Loucy (cell line): ENCODE results near the gene LRRC57.

ENCODE experiments used
- EZH2phosphoT487 ChIP-seq: fragments of 200-600 bp; IDR thresholded peaks from 2 replicates; pipeline ENCODE4 v1.6.1; 2018; ENCODE audit warnings: antibody characterized with exemption, mild to moderate bottlenecking, moderate library complexity, borderline replicate concordance
- TF ChIP-seq, protein P1 (sequence below): fragments of 200-600 bp; sonication (generic); conservative IDR thresholded peaks from 2 replicates; pipeline ENCODE4 v1.5.1; 2014; ENCODE audit warnings: mild to moderate bottlenecking, antibody characterized with exemption, low read length

DNA sequence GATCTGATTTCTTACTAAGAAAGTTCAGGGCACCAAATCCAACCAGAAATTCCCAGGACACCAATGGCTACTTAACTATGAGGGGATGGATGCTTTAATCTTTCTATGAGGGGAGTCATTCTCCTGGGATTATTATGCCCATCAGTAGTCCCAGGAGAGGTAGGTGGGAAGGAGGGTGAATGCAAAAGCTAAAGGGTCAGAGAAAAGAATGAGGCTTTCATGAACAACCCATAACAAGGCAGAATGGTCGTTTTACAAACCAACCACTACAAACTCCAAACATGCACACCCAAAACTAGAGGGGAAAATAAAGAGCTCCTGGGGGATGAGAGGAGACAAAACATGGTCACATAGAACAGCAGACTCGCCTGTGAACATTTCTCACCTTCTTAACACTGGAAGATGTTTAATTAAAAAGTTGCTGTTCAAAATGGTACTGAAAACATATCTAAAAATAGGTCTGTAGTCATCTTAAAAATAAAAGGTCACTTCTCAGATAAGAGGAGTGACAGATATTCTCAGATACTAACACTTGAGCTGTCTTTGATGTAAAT lies 30.5 kb upstream of the LRRC57 start:
- TF ChIP-seq, protein P1, sequence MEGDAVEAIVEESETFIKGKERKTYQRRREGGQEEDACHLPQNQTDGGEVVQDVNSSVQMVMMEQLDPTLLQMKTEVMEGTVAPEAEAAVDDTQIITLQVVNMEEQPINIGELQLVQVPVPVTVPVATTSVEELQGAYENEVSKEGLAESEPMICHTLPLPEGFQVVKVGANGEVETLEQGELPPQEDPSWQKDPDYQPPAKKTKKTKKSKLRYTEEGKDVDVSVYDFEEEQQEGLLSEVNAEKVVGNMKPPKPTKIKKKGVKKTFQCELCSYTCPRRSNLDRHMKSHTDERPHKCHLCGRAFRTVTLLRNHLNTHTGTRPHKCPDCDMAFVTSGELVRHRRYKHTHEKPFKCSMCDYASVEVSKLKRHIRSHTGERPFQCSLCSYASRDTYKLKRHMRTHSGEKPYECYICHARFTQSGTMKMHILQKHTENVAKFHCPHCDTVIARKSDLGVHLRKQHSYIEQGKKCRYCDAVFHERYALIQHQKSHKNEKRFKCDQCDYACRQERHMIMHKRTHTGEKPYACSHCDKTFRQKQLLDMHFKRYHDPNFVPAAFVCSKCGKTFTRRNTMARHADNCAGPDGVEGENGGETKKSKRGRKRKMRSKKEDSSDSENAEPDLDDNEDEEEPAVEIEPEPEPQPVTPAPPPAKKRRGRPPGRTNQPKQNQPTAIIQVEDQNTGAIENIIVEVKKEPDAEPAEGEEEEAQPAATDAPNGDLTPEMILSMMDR = no peak
- TF ChIP-seq EZH2phosphoT487 = no peak
